Astrocyte of the hippocampus (primary cell): Measurements from ENCODE around the gene CCDC97.

Source experiments
- DNase-seq: peaks from one replicate; pipeline ENCODE4 v3.0.0; 2011; ENCODE audit warnings: low read depth, low spot score

CCDC97 gene

GRCh38 chr19:41298348-41298964, 11.5 kb upstream of the CCDC97 start:
- DNase-seq = peak; percentile 96

GRCh38 chr19:41299046-41299754, 10.8 kb upstream of the CCDC97 start:
- DNase-seq = no peak

GRCh38 chr19:41299755-41300089, 10.2 kb upstream of the CCDC97 start:
- DNase-seq = peak; percentile 78

DNA sequence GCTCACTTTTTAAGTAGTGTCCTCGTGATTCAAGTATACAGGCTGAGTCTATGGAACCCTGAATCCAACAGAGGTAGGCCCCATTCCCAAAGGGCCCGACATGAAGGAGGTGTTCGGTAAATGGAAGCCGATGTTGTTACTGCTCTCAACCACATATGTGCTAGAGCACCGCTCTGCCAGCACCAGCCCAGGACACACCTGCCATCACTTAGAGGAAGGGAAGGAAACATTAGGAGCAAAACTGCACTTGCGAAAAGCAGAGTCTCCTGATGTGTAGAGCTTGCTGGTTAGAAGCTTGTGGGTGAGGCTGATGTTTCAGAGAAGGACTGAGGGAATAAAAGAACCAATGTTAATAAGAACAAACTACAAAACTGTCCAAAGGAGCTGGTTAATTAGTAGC, 9.4 kb upstream of the CCDC97 start:
- DNase-seq = no peak

DNA sequence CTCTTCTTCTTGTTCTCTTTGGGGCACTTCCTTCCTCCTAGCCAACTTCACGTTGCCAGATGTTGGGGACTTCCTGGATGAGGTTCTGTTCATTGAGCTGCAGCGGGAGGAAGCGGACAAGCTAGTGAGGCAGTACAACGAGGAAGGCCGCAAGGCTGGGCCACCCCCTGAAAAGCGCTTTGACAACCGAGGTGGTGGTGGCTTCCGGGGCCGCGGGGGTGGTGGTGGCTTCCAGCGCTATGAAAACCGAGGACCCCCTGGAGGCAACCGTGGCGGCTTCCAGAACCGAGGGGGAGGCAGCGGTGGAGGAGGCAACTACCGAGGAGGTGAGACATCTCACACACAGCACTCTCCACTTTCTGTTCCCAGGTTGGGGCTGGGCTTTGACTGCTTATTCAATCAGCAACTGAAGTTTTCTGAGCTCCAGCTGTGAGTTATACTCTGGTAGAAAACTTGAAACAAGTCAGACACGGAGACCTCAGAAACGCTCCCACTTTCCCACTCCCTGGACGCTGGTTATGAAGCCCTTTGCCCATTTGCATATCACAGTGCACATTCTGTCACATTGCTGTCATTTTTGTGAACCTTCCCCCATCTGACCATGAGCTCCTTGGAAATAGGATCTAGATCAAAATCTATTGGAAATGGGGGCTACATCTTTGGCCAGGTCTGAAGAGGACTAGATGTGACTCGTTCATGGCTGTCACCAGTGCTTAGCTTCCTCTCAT, 7.2 kb upstream of the CCDC97 start:
- no peak for DNase-seq

DNA sequence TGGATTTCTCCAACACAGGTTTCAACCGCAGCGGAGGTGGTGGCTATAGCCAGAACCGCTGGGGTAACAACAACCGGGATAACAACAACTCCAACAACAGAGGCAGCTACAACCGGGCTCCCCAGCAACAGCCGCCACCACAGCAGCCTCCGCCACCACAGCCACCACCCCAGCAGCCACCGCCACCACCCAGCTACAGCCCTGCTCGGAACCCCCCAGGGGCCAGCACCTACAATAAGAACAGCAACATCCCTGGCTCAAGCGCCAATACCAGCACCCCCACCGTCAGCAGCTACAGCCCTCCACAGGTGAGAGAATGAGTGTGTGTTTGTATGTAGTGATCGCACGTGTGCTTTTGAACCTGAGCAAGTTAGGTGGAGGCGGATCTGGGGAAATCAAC, 6.0 kb upstream of the CCDC97 start:
- no peak for DNase-seq

DNA sequence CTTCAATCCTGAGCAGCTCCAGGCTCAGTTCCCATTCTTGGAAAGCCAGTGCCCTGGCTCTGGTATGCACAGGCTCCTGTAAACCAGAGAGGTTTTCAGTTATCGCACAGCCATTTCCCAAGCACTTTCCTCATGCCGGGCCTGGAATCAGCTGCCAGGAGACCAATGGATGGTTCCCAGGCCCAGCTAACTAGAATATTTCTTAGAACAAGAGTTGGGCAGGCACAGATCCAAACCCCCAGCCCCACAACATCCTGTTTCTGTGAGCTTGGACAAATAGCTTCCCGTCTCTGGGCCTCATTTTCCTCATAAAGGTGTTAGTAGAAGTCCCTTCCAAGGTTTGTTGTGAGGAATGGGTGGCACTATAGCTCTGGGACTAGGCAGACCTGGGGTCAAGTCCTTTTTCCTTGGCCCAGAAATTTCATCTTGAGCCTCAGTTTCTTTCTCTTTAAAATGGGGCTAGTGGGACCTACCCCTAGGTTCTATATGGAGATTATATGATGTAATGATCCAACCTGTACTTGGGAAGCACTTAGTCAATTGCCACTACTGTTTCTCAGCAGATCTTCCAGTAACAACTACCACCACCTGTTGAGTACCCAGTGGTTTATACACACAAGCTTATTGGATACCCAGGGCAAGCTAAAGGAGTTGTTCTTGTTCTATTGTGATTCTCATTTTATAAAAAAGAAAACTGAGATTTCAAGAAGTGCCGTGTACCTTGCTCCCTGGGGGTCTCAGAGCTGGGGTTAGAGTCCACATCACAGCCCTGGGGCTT, 5.1 kb upstream of the CCDC97 start:
- no peak for DNase-seq

GRCh38 chr19:41305927-41306793, 3.8 kb upstream of the CCDC97 start:
- no peak for DNase-seq

DNA sequence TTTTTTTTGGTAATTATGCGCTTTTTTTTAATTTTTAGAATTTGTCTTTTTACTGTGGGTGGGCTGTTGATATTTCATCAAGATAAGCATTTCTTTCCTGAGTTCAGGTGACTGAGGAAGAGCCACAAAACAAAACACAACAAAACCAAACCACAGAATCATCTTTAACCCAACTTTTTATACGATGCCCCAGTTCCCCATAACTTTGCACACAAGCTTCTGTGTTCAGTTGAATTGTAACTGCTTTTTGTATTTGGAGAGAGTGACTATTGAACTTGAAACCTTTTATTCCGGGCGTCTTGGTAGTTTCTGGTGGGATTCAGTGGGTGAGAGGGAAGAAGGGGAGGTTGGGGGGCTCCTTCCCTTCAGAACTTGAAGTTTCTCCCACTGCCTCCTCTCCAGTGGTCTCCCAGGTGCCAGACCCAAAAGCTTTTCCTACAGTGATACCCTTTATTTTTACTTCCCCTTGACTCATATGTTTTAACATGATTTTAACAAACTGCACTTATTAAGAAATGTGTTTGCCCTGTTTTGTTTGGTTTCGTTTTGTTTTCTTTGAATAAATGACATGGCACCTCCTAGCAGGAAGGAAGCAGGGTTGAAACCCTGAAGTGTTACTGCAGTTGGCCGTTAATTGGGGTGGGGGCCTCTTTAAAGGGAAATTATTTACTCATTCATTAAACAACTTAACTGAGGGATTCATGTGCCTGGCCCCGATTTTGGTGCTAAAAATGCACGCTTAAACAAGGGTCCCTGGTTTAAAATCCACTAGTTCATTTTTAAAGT, 2.7 kb upstream of the CCDC97 start:
- no peak for DNase-seq

GRCh38 chr19:41307954-41308449, 2.0 kb upstream of the CCDC97 start:
- no peak for DNase-seq

GRCh38 chr19:41308450-41309179, 1.4 kb upstream of the CCDC97 start:
- peak; percentile 96 for DNase-seq

DNA sequence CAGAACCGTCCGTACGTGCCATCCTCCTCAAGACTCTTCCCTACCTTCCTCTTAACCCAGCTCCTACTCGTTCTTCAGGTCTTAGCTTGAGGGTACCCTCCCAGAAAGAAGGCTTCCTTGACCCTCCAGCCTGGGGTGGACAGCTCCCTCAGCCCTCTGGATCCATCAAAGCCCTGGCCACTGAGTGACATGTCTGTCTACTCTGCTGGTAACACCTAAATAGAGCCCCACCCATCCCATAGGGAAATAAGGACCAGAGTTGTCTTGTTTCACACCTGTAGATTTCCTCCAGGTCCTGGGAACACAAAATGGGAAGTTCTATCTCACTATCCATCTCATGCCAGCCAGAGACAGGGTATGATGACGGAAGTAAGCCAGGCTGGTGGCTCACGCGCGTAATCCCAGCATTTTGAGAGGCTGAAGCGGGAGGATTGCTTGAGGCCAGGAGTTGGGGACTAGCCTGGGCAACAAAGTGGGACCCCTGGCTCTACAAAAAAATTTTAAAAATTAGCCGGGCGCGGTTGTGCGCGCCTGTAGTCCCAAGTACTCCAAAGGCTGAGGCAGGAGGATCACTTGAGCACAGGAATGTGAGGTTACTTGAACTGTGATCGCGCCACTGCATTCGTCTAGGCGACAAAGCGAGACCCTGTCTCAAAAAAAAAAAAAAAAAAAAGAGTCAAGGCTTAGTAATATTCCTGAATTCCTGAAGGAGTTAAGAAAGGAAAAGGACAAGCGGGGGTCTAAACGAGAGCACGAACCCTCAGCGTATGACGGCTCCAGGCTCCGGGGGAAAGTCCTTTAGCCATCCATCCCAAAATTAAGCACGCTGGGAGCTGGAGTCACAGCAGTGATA, 566 bp upstream of the CCDC97 start:
- peak; percentile 22 for DNase-seq

DNA sequence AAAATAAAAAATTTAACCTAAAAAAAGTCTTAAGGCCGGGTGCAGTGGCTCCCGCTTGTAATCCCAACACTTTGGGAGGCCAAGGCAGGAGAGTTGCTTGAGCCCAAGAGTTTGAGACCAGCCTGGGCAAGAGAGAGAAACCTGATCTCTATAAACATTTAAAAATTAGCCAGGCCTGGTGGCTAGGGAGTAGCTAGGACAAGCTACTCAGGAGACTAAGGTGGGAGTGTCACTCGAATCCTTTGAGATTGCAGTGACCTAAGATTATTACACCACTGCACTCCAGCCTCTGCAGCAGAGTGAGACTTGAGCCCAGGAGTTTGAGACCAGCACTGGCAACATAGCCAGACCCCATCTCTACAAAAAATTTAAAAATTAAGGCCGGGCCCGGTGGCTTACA, 1.1 kb downstream of the CCDC97 start:
- no peak for DNase-seq

DNA sequence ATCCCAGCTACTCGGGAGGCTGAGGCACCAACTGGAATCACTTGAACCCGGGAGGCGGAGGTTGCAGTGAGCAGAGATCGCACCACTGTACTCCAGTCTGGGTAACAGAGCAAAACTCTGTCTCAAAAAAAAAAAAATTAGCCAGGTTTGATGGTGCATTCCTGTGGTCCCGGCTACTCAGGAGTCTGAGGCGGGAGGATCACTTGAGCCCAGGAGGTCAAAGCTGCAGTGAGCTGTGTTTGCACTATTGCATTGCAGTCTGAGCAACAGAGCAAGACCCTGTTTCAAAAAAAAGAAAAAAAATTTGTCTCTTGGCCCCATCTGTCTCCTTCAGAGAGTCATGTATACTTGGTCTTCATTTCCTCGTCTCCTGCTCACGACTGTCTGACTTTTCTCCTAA, 1.6 kb downstream of the CCDC97 start:
- no peak for DNase-seq

DNA sequence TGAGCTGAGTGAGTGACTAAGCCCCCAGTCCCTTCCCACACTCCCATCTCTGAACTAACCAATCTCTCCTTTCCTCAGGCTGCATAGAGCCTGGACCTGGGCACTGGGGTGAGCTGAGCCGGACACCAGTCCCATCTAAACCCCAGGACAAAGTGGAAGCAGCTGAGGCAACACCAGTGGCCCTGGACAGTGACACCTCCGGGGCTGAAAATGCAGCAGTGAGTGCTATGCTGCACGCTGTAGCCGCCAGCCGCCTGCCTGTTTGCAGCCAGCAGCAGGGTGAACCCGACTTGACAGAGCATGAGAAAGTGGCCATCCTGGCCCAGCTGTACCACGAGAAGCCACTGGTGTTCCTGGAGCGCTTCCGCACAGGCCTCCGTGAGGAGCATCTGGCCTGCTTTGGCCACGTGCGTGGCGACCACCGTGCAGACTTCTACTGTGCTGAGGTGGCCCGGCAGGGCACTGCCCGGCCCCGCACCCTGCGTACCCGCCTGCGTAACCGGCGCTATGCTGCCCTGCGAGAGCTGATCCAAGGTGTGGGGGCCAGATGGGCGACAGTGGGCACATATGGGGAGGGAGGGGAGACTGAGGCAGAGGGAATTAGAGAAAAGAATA, 6.4 kb downstream of the CCDC97 start:
- DNase-seq = no peak

GRCh38 chr19:41318696-41319499, 8.9 kb downstream of the CCDC97 start:
- DNase-seq = no peak

DNA sequence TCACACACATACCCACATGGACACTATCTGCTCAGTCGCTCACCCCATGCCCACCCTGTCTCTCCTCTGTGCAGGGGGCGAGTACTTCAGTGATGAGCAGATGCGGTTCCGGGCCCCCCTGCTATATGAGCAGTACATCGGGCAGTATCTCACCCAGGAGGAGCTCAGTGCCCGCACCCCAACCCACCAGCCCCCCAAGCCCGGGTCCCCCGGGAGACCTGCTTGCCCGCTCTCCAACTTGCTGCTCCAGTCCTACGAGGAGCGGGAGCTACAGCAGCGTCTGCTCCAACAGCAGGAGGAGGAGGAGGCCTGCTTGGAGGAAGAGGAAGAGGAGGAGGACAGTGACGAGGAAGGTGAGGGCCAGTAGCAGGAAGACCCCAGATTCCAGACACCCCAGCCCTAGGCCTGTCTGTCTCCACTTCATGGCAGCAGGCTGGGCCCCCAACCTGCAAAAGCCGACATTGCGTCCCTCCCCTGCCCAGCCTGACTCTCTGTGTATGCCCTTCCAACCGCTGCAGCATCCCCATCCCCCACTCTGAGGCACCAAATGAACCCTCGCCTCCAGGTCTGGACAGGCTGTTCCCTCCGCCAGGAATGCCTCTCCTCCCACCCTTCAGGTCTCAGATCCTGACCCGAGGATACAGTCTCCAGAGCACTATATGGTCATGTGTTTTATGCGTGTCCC, 9.7 kb downstream of the CCDC97 start:
- DNase-seq = no peak
